ENCODE results near the gene PBX1. TPM values are rescaled to one million over a fixed set of nuclear protein-coding genes. Genes with fewer than 3 reads are reported as not detected.

The PBX1 gene
- total RNA-seq, 2 experiments from 2014 or later = not detected

DNA sequence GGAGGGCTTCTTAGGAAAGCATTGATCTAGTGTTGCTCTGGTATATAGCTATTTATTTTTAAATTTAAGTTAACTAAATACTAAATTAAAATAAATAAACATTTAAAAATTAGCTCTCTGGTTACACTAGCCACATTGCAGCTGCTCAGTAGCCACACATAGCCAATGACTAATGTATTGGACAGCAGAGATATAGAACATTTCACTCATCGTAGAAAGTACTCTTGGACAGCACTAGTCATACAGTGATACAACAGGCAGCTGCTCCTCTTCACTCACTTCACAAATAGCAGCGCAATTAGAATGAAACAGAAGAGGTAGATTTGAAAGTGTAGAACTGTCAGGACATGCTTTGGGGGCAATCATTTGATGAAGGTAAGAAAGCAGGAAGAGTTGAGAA is 245.4 kb downstream of the PBX1 start:
- Mint-ChIP-seq H3K4me1 (ENCODE audit: low read depth) (no peaks in the 10 kb centered on the region), H3K27ac (no peak overlapping the region), H3K9me3 (no peaks in the 10 kb centered on the region), H3K27me3 (no peaks in the 10 kb centered on the region), H3K4me3 (no peak overlapping the region), H3K36me3 (ENCODE audit: low read depth) (no peaks in the 10 kb centered on the region)
- ChIA-PET CTCF (interaction anchor here (2.1 kb wide), 1 partner anchor 17 kb away, joined by 6 read pairs; no protein-coding TSS in a partner anchor), POLR2A (no interaction called here)
- TF ChIP-seq, protein P1, sequence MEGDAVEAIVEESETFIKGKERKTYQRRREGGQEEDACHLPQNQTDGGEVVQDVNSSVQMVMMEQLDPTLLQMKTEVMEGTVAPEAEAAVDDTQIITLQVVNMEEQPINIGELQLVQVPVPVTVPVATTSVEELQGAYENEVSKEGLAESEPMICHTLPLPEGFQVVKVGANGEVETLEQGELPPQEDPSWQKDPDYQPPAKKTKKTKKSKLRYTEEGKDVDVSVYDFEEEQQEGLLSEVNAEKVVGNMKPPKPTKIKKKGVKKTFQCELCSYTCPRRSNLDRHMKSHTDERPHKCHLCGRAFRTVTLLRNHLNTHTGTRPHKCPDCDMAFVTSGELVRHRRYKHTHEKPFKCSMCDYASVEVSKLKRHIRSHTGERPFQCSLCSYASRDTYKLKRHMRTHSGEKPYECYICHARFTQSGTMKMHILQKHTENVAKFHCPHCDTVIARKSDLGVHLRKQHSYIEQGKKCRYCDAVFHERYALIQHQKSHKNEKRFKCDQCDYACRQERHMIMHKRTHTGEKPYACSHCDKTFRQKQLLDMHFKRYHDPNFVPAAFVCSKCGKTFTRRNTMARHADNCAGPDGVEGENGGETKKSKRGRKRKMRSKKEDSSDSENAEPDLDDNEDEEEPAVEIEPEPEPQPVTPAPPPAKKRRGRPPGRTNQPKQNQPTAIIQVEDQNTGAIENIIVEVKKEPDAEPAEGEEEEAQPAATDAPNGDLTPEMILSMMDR (IDR thresholded peaks at IDR 0.05) = no peak
- intact Hi-C loops (cut with micrococcal nuclease) = no loop called here
- DNase-seq (no peak), ATAC-seq (no peak)

DNA sequence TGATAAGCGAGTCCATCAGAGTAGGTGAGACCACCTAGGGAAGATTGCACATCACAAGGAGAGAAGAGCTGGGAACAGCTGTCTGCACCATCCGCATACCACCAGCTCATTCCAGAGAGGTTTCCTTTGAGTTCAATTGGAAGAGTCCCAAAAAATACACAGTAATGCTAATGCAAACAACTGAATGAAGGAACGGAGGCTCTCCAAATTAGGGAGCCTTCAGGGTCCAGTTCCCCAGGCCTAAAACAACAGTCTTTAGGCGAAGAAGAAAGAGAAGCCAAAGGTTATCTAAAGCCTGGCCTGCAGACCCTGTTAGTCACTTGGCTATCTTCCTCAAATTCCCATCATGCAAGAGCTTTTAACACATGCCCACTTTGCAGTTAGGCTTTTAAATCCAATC is 246.4 kb downstream of the PBX1 start:
- no peaks in the 10 kb centered on the region for H3K27me3 Mint-ChIP-seq
- ATAC-seq (no peak), DNase-seq (no peak)
- POLR2A ChIA-PET = no interaction called here
- TF ChIP-seq, protein P1 (IDR thresholded peaks at IDR 0.05) = no peak
- no peaks in the 10 kb centered on the region for H3K36me3 Mint-ChIP-seq (ENCODE audit: low read depth)
- CTCF ChIA-PET = interaction anchor here (2.1 kb wide), 1 partner anchor 18 kb away, joined by 6 read pairs; no protein-coding TSS in a partner anchor
- intact Hi-C loops (cut with micrococcal nuclease) = no loop called here
- H3K4me3 Mint-ChIP-seq = no peak overlapping the region
- H3K27ac Mint-ChIP-seq = no peak overlapping the region
- H3K4me1 Mint-ChIP-seq (ENCODE audit: low read depth) = no peaks in the 10 kb centered on the region
- no peaks in the 10 kb centered on the region for H3K9me3 Mint-ChIP-seq

DNA sequence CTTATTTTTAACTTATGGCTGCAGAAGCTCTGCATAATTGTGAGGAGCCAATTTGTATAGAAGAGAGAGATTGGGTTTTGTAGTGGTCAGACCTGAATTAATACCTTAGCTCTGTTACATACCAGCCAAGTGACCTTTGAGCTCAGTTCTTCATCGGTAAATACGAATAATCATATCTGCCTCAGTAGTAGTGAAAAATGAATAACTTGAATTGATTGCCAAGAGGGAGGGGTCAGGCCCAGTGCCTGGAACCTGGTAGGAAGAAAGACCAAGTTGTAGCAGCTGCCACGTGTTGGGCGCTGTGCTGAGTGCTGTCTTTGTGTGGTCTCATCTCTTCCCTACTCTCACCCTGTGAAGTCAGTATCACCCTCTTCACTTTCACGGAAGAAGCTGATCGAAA is 247.5 kb downstream of the PBX1 start:
- Mint-ChIP-seq H3K27me3 (no peaks in the 10 kb centered on the region), H3K9me3 (no peaks in the 10 kb centered on the region), H3K36me3 (ENCODE audit: low read depth) (no peaks in the 10 kb centered on the region), H3K4me1 (ENCODE audit: low read depth) (no peaks in the 10 kb centered on the region), H3K4me3 (no peak overlapping the region), H3K27ac (no peak overlapping the region)
- POLR2A ChIA-PET = no interaction called here
- CTCF ChIA-PET = no interaction called here
- TF ChIP-seq, protein P1 (IDR thresholded peaks at IDR 0.05) = no peak
- DNase-seq (no peak), ATAC-seq (no peak)
- intact Hi-C loops (cut with micrococcal nuclease) = no loop called here

DNA sequence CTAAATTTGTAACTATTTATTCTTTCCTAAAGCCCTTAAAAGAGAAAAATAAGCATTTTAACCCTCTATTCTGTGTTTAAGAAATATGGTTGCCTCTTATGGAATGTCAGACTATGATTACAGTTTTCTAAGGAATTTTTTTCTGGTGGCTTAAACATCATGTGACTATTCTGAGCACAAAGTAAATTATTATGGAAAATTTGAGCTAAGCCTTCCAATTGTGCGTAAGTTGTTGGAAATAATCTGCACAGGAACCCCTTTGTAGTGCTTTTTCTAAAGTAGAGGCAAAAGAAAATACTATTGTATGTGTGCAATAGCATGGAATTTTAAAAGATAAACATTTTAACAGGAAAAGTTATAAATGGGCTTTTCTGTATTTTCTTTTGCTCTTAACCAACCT is 254.8 kb downstream of the PBX1 start:
- DNase-seq (no peak), ATAC-seq (no peak)
- Mint-ChIP-seq H3K4me3 (no peak overlapping the region), H3K27me3 (no peaks in the 10 kb centered on the region), H3K4me1 (ENCODE audit: low read depth) (no peaks in the 10 kb centered on the region), H3K36me3 (ENCODE audit: low read depth) (no peaks in the 10 kb centered on the region), H3K27ac (no peak overlapping the region), H3K9me3 (no peaks in the 10 kb centered on the region)
- TF ChIP-seq, protein P1 (IDR thresholded peaks at IDR 0.05) = no peak
- ChIA-PET POLR2A (no interaction called here), CTCF (interaction anchor here (1.5 kb wide), 1 partner anchor 11 kb away, joined by 3 read pairs; no protein-coding TSS in a partner anchor)
- intact Hi-C loops (cut with micrococcal nuclease) = no loop called here

DNA sequence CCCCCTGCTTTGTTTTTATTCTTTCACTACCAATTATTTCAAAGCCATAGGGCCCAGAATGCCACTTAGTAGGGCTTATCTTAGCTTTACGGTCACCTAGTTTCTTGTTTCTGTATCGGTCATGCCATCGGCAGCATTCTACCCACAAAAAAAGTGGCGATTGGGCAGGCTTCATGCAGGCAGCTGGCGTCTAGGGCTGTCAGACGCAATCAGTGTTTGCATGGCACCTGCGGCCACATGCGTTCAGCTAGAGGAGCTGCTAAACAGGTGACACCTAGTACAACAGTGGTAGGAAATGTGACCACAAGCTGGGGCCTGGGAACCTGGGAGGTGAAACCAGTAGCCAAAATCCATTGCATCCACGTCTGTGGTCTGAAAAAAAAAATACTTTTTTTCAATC is 262.7 kb downstream of the PBX1 start:
- TF ChIP-seq, protein P1 (IDR thresholded peaks at IDR 0.05) = no peak
- H3K9me3 Mint-ChIP-seq = no peaks in the 10 kb centered on the region
- H3K27ac Mint-ChIP-seq = no peak overlapping the region
- H3K4me1 Mint-ChIP-seq (ENCODE audit: low read depth) = no peaks in the 10 kb centered on the region
- no peaks in the 10 kb centered on the region for H3K36me3 Mint-ChIP-seq (ENCODE audit: low read depth)
- CTCF ChIA-PET = no interaction called here
- H3K4me3 Mint-ChIP-seq = no peak overlapping the region
- DNase-seq = no peak
- intact Hi-C loops (cut with micrococcal nuclease) = no loop called here
- POLR2A ChIA-PET = no interaction called here
- no peak for ATAC-seq
- no peaks in the 10 kb centered on the region for H3K27me3 Mint-ChIP-seq

Data from activated CD8-positive, alpha-beta T cell treated with anti-CD3 and anti-CD28 coated beads for 36 hours (primary cell).